ENCODE measurements around the gene ZNF93. TPM values are rescaled to one million over a fixed set of nuclear protein-coding genes. Genes with fewer than 3 reads are reported as not detected.
A peak's percentile ranks its signal among the peaks of the same experiment; 100 is the strongest.

Gene ZNF93
- total and polyA plus RNA-seq, 2 of the 8 experiments (the other 6 are each of a cell fraction or from before 2014, with no cell fraction given) = 40.8 to 61.8 TPM

DNA sequence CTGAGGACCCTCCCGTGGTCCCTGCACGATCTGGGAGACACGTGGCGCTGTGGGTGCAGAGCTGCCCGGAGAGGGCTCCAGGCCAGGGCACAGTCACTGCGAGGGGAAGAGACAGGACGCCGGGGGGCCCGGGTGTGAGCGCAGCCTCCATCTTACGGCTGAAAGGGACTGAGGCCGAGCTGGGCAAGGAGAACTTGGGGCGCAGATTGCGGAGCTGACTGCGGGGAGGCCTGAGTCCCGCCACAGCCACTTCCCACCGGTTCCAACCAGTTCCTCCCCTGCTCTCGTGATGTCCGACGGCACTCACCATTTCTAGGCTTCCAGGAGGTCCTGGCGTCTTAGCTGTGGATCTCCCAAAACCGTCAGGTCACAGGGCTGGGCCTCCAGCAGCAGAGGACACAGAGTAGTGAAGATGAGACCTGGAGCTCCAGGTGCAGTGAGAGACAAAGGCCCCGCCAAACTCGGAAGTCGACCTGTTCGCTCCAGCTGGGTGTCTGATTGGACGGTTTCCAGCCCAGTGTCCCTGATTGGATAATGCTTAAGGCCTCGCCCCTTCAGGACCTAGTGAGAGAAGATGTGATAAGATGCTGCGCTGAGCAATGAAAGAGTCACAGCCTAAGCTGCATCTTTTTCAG lies 39.9 kb upstream of the ZNF93 start (continued):
- TF ChIP-seq, protein P1, sequence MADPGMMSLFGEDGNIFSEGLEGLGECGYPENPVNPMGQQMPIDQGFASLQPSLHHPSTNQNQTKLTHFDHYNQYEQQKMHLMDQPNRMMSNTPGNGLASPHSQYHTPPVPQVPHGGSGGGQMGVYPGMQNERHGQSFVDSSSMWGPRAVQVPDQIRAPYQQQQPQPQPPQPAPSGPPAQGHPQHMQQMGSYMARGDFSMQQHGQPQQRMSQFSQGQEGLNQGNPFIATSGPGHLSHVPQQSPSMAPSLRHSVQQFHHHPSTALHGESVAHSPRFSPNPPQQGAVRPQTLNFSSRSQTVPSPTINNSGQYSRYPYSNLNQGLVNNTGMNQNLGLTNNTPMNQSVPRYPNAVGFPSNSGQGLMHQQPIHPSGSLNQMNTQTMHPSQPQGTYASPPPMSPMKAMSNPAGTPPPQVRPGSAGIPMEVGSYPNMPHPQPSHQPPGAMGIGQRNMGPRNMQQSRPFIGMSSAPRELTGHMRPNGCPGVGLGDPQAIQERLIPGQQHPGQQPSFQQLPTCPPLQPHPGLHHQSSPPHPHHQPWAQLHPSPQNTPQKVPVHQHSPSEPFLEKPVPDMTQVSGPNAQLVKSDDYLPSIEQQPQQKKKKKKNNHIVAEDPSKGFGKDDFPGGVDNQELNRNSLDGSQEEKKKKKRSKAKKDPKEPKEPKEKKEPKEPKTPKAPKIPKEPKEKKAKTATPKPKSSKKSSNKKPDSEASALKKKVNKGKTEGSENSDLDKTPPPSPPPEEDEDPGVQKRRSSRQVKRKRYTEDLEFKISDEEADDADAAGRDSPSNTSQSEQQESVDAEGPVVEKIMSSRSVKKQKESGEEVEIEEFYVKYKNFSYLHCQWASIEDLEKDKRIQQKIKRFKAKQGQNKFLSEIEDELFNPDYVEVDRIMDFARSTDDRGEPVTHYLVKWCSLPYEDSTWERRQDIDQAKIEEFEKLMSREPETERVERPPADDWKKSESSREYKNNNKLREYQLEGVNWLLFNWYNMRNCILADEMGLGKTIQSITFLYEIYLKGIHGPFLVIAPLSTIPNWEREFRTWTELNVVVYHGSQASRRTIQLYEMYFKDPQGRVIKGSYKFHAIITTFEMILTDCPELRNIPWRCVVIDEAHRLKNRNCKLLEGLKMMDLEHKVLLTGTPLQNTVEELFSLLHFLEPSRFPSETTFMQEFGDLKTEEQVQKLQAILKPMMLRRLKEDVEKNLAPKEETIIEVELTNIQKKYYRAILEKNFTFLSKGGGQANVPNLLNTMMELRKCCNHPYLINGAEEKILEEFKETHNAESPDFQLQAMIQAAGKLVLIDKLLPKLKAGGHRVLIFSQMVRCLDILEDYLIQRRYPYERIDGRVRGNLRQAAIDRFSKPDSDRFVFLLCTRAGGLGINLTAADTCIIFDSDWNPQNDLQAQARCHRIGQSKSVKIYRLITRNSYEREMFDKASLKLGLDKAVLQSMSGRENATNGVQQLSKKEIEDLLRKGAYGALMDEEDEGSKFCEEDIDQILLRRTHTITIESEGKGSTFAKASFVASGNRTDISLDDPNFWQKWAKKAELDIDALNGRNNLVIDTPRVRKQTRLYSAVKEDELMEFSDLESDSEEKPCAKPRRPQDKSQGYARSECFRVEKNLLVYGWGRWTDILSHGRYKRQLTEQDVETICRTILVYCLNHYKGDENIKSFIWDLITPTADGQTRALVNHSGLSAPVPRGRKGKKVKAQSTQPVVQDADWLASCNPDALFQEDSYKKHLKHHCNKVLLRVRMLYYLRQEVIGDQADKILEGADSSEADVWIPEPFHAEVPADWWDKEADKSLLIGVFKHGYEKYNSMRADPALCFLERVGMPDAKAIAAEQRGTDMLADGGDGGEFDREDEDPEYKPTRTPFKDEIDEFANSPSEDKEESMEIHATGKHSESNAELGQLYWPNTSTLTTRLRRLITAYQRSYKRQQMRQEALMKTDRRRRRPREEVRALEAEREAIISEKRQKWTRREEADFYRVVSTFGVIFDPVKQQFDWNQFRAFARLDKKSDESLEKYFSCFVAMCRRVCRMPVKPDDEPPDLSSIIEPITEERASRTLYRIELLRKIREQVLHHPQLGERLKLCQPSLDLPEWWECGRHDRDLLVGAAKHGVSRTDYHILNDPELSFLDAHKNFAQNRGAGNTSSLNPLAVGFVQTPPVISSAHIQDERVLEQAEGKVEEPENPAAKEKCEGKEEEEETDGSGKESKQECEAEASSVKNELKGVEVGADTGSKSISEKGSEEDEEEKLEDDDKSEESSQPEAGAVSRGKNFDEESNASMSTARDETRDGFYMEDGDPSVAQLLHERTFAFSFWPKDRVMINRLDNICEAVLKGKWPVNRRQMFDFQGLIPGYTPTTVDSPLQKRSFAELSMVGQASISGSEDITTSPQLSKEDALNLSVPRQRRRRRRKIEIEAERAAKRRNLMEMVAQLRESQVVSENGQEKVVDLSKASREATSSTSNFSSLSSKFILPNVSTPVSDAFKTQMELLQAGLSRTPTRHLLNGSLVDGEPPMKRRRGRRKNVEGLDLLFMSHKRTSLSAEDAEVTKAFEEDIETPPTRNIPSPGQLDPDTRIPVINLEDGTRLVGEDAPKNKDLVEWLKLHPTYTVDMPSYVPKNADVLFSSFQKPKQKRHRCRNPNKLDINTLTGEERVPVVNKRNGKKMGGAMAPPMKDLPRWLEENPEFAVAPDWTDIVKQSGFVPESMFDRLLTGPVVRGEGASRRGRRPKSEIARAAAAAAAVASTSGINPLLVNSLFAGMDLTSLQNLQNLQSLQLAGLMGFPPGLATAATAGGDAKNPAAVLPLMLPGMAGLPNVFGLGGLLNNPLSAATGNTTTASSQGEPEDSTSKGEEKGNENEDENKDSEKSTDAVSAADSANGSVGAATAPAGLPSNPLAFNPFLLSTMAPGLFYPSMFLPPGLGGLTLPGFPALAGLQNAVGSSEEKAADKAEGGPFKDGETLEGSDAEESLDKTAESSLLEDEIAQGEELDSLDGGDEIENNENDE (IDR thresholded peaks at IDR 0.05; ENCODE audit: insufficient replicate concordance, low read length) = no peak
- no peak for TF ChIP-seq RXRA (IDR thresholded peaks at IDR 0.05; ENCODE audit: insufficient read depth, low read depth, low read length)
- TF ChIP-seq RNF2 (IDR thresholded peaks at IDR 0.05; ENCODE audit: borderline replicate concordance, low read depth, low read length, missing control alignments, poor library complexity, severe bottlenecking) = no peak
- TF ChIP-seq RBBP5 (IDR thresholded peaks at IDR 0.05; ENCODE audit: borderline replicate concordance, low read depth, low read length) = no peak; the same call in 1 of the 2 replicates
- TF ChIP-seq BRCA1 (IDR thresholded peaks at IDR 0.05; ENCODE audit: low read depth, low read length) = no peak
- TF ChIP-seq FOSL1 (IDR thresholded peaks at IDR 0.05; ENCODE audit: insufficient read depth, low read depth, low read length) = no peak
- peak; percentile 39 for TF ChIP-seq SAP30 (IDR thresholded peaks at IDR 0.05; ENCODE audit: insufficient read depth, insufficient replicate concordance, low read length)
- TF ChIP-seq POLR2AphosphoS5 (IDR thresholded peaks at IDR 0.05; ENCODE audit: low read depth, low read length) = peak; percentile 99
- no peak for TF ChIP-seq RAD21 (IDR thresholded peaks at IDR 0.05 in 1 of 2, conservative IDR thresholded peaks at IDR 0.05 in 1 of 2; ENCODE audit: low read depth in 2 of 2, low read length in 2 of 2)

Measured in H1 (cell line).